ENCODE measurements around the gene DPY30.

- no peak for TF ChIP-seq CTCF (conservative IDR thresholded peaks at IDR 0.05; ENCODE audit: low read length)
- no peak for TF ChIP-seq EZH2phosphoT487 (IDR thresholded peaks at IDR 0.05; ENCODE audit: borderline replicate concordance, low read depth, low read length)
Observed at GRCh38 chr2:32061973-32062861, 22.6 kb upstream of the DPY30 start.

Data from OCI-LY7 (cell line).